ENCODE measurements around the gene LDB1.

GRCh38 chr10:102086196-102086595 lies 34.0 kb downstream of the LDB1 start:
- TF ChIP-seq CTCF (IDR thresholded peaks at IDR 0.05) (no peak), ZFX (IDR thresholded peaks at IDR 0.05; ENCODE audit: borderline replicate concordance) (no peak)

Measured in 22Rv1 (cell line).